ENCODE results near the gene AMPD3. TPM values are rescaled to one million over a fixed set of nuclear protein-coding genes. Genes with fewer than 3 reads are reported as not detected.

Gene AMPD3
- total RNA-seq, 4 donors from 2014 or later = 8.7 to 15.2 (median 9.8) TPM

- Histone ChIP-seq H3K4me1 (peaks cover 14 to 60% (median 14%) of the 10 kb centered on the region in 3 donors), H3K4me3 (no peak overlapping the region), H3K27ac (no peak overlapping the region), H3K36me3 (no peaks in the 10 kb centered on the region), H3K9me3 (no peaks in the 10 kb centered on the region), H3K27me3 (no peaks in the 10 kb centered on the region)
- DNase-seq = no peak
- WGBS, 2 donors = 60 to 64% methylated on average over 2 to 3 of the region's 3 CpGs
- intact Hi-C loops (cut with DNase I) = loop anchor here (5.0 to 10.0 kb wide), 2 partner anchors 246 to 328 kb away; no protein-coding TSS in a partner anchor
- TF ChIP-seq POLR2A (IDR thresholded peaks at IDR 0.05) (no peak), CTCF (IDR thresholded peaks at IDR 0.05) (no peak)
Measured at GRCh38 chr11:10409207-10409661, 45.8 kb upstream of the AMPD3 start.

DNA sequence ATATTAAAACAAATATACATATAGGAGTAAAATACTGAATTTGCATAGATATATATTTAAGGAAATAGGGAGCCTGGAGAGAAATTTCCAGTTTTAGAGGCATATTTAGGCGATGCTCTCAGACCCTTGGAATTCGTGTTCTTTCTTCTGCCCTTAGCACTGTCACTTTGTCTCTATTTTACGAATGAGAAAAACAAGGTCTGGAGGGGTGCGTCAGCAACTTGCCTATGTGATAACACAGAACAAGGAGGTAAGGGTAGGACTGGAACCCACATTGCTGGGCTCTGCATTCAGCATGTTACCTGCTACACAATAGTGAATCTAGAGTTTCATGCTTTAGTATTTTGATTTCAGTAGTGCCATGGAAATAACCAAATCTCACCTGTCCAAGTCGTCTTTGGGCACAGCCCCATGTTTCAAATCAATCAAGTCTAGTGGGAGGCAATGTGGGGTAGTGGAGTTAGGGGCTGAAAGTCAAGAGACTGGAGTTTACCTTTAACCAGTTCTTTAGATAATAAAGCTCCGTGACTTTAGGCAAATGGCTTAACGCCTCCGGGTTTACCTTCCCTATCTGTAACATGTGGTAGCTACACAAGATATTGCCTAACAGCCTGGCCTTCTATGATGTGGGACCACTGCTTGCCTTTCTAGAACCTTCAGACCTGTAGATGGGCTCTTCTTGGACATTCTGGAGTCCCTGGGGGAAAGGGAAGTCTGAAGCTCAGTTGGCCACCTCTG, 44.8 kb upstream of the AMPD3 start:
- no peaks in the 10 kb centered on the region for H3K9me3 ChIP-seq
- H3K4me3 ChIP-seq = no peak overlapping the region
- peaks cover 14 to 70% (median 14%) of the 10 kb centered on the region in 3 donors for H3K4me1 ChIP-seq
- no peak overlapping the region for H3K27ac ChIP-seq
- DNase-seq = no peak
- WGBS, 2 donors = 87 to 91% methylated on average over 7 to 8 of the region's 8 CpGs
- TF ChIP-seq CTCF (IDR thresholded peaks at IDR 0.05) (no peak), POLR2A (IDR thresholded peaks at IDR 0.05) (no peak)
- H3K36me3 ChIP-seq = no peaks in the 10 kb centered on the region
- intact Hi-C loops (cut with DNase I) = loop anchor here (10.0 kb wide), 1 partner anchor 75 kb away; no protein-coding TSS in a partner anchor
- H3K27me3 ChIP-seq = no peaks in the 10 kb centered on the region

DNA sequence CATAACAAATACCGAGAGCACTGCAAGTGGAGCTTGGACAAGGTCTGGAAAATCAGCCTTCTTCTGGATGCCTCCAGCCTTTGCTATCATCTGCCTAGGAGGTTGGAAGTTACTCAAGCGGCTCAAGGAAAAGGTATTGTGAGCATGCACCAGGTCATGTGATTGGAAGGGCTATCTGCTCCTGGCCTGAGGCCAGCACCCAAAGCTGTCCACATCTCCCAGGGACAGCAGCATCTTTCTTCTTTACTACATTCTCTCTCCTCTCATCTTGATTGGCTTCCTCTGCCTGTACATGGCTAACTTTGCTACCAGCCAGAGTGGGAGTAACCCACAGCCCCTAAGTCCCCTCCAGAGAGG, 44.2 kb upstream of the AMPD3 start:
- DNase-seq = no peak
- TF ChIP-seq POLR2A (IDR thresholded peaks at IDR 0.05) (no peak), CTCF (IDR thresholded peaks at IDR 0.05) (no peak)
- H3K36me3 ChIP-seq = no peaks in the 10 kb centered on the region
- H3K27ac ChIP-seq = no peak overlapping the region
- no peaks in the 10 kb centered on the region for H3K27me3 ChIP-seq
- intact Hi-C loops (cut with DNase I) = loop anchor here (10.0 kb wide), 1 partner anchor 74 kb away; no protein-coding TSS in a partner anchor
- 92 to 100% methylated on average over 2 of the region's 2 CpGs for WGBS, 2 donors
- H3K4me1 ChIP-seq = peaks cover 14 to 74% (median 17%) of the 10 kb centered on the region in 3 donors
- H3K4me3 ChIP-seq = no peak overlapping the region
- H3K9me3 ChIP-seq = no peaks in the 10 kb centered on the region

DNA sequence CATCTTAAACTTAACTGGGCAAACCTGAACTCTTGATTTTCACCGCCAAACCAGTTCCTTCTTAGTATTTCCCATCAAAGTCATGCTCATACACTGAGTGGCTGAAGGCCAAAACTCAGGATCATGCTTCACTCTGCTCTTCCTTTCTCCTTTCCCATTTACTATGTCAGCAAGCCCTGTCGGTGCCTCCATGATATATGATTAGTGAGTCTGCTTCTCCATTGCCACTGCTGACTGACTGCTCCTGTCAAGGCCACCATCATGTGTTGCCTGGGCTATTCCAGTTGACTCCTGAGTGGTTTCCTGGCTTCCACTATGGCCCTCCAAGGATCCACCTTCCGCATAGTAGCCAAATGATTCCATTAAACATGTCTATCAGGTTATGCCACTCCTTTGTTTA, 42.8 kb upstream of the AMPD3 start:
- Histone ChIP-seq H3K9me3 (no peaks in the 10 kb centered on the region), H3K4me3 (no peak overlapping the region), H3K27ac (peak overlapping the region; percentile 28 to 74 (median 59)), H3K27me3 (no peaks in the 10 kb centered on the region), H3K4me1 (peaks cover 6 to 71% (median 10%) of the 10 kb centered on the region in 3 donors), H3K36me3 (no peaks in the 10 kb centered on the region)
- DNase-seq = no peak
- no peak for TF ChIP-seq CTCF (IDR thresholded peaks at IDR 0.05)
- no peak for TF ChIP-seq POLR2A (IDR thresholded peaks at IDR 0.05)
- intact Hi-C loops (cut with DNase I) = loop anchor here (10.0 kb wide), 1 partner anchor 73 kb away; no protein-coding TSS in a partner anchor
- 63 to 86% methylated on average over 3 of the region's 3 CpGs for WGBS, 2 donors

GRCh38 chr11:10413268-10413667, 41.8 kb upstream of the AMPD3 start:
- WGBS, 2 donors = 43 to 56% methylated on average over 6 of the region's 6 CpGs
- Histone ChIP-seq H3K36me3 (no peaks in the 10 kb centered on the region), H3K27me3 (no peaks in the 10 kb centered on the region), H3K4me1 (peaks cover 0 to 63% (median 6%) of the 10 kb centered on the region in 3 donors), H3K4me3 (no peak overlapping the region), H3K27ac (peak overlapping the region in 3 of 4 donors; percentile 52 to 74 (median 66)), H3K9me3 (no peaks in the 10 kb centered on the region)
- no peak for DNase-seq
- intact Hi-C loops (cut with DNase I) = loop anchor here (10.0 kb wide), 1 partner anchor 72 kb away; no protein-coding TSS in a partner anchor
- TF ChIP-seq CTCF (IDR thresholded peaks at IDR 0.05) = peak in 4 of 6 experiments; percentile 11 to 45 (median 30)
- TF ChIP-seq POLR2A (IDR thresholded peaks at IDR 0.05) = no peak
